ENCODE data around the gene SYNE3. TPM values are rescaled to one million over a fixed set of nuclear protein-coding genes. Genes with fewer than 3 reads are reported as not detected.

The SYNE3 gene, protein sequence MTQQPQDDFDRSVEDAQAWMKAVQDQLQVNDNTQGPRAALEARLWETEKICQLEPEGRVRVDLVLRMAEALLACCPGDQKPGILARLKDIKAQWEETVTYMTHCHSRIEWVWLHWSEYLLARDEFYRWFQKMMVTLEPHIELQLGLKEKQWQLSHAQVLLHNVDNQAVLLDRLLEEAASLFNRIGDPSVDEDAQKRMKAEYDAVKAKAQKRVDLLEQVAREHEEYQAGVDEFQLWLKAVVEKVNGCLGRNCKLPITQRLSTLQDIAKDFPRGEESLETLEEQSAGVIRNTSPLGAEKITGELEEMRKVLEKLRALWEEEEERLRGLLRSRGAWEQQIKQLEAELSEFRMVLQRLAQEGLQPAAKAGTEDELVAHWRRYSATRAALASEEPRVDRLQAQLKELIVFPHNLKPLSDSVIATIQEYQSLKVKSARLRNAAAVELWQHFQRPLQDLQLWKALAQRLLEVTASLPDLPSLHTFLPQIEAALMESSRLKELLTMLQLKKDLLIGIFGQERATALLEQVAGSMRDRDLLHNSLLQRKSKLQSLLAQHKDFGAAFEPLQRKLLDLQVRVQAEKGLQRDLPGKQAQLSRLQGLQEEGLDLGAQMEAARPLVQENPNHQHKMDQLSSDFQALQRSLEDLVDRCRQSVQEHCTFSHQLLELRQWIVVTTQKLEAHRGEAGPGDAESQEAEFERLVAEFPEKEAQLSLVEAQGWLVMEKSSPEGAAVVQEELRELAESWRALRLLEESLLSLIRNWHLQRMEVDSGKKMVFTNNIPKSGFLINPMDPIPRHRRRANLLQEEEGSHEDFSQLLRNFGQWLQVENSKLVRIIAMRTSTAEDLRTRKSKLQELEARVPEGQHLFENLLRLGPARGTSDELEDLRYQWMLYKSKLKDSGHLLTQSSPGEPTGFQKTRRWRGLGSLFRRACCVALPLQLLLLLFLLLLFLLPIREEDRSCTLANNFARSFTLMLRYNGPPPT
- 0.14 to 0.50 TPM (median 0.36 TPM) in 5 replicates for total RNA-seq (2022; extraction: Qiagen RNA extraction)

DNA sequence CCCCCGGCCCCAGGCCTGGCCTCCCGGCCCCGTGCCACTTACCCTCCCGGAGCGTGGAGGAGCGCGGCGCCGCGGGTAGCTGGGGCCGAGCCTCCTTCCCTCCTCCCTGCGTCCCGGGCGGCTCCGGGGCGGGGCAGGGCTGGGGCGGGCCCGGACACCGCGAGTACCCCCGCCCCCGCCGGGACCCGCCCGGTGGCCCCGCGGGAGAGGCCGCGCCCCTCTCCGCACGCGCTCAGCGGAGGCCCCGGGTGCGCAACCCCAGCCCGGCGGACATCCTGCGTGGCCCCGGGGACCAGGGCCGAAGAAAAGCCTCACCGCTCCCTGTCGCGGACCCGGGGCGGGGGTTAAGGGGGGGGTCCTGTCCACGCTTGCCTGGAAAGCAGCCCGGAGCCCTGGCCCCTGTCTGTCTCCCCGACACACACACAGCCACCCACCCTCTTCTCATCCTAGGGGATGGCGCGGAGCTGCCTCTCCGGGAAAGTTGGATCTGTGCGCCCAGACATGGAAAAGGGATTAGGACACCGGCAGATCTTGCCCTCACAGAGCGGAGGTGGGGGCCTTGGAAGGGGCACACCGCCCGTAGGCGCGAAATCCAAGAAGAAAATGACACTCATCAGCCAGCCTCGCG is at the start of gene SYNE3:
TSS of gene SYNE3 (minus strand) at position 97 of the 628 bp plus-strand sequence. CDS start 40,829 bp downstream, outside the sequence.

DNA sequence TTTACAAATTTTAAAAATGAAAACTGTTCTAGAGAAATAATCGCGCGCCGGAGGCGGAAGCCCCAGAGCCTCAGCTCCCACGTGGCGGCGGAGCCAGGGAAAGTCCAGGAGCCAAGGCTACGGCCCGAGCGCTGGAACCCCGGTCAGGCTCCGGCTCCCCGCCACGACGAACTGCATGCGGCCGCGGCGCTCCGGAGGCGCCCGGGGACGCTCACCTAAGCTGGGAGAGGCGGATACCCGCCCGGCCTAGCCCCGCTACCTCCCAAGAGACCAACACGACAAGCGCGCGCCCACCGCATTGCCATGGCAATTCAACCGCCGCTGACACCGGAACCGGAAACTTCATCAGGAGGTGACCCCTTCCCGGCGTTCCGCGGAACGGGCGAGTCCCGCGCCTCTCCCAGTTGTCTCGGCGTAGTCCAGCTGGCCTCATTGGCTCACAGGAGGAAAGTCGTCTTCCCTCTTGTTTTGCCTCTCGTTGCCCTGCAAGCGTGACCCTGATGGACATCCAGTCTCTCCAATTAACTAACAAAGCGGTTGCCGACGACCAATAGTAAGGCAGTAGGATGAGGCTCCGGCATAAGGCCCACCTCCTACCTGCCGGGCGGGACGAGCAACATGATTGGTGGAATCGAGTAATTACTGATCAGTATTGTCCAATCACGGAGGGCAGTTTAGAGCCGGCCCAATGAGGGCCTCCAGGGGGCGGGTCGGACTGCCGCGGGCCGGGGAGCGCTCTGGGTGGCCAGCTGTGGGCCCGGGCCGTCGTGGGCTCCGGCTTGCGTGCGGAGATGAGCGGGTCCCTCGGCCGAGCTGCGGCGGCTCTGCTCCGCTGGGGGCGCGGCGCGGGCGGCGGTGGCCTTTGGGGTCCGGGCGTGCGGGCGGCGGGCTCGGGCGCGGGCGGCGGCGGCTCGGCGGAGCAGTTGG is 18.1 kb upstream of the SYNE3 start, which contains the start of gene GLRX5:
TSS of gene GLRX5 (plus strand) at position 752 of the 927 bp plus-strand sequence. CDS start at position 792, 40 bp downstream.

Other genes starting within 250 kb of the SYNE3 start
- 3.2 to 5.6 TPM (median 5.1 TPM) in 5 replicates for gene CLMN, start 196.7 kb downstream of the SYNE3 start, total RNA-seq (2022; extraction: Qiagen RNA extraction)
- gene GLRX5, start 18.4 kb upstream of the SYNE3 start, total RNA-seq (2022; extraction: Qiagen RNA extraction): 49.6 to 78.6 TPM (median 74.6 TPM) in 5 replicates
- not detected in 5 replicates for gene TCL1B, start 169.8 kb upstream of the SYNE3 start, total RNA-seq (2022; extraction: Qiagen RNA extraction)
- gene TCL1A, start 197.5 kb upstream of the SYNE3 start, total RNA-seq (2022; extraction: Qiagen RNA extraction): not detected in 5 replicates

Data from A549 treated with CORT108297 at 1 μM for 4 hours (cell line).